KG1 (cell line): ENCODE measurements around the gene COX8C.

Experiments used
- DNase-seq: peaks from one replicate; lab custom pipeline; 2025; lab: John Stamatoyannopoulos, UW

Gene COX8C

DNA sequence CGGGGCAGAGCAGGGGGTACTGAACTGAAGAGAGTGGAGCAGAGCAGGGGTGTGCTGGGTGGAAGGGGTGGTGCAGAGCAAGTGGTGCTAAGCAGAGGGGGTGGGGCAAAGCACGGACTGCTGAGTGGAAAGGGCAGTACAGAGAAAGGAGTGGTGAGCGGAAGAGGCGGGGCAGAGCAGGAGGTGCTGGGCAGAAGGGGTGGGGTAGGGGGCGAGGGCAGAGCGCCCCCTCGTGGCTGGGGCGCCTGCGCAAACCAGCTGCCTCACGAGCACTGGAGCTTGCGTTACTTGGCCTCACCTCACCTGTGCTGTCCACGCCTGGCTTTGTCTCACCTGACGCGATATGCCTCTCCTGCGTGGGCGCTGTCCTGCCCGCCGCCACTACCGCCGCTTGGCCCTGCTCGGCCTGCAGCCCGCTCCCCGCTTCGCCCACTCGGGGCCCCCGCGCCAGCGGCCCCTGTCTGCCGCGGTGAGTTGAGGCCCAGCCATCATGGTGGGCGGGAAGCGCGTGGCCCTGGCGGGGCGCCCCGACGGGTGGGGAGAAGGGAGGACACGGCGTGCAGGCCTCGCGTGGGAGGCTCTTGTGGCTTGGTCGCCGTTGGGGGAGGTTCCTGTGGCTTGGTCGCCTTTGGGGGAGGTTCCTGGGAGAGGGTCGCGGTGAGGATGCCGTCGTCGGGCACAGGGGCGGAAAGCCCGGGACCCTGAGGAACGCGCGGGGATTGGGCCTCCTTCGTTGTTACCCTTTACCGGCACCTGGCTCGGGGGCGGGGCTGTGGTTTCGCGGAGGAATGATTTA is at the start of gene COX8C:
COX8C (plus strand) TSS at position 257 of the 796 bp plus-strand sequence; CDS start at position 344, 87 bp downstream.
- no peak for DNase-seq

GRCh38 chr14:93299416-93299815 is 47.6 kb upstream of the COX8C start:
- DNase-seq = no peak

DNA sequence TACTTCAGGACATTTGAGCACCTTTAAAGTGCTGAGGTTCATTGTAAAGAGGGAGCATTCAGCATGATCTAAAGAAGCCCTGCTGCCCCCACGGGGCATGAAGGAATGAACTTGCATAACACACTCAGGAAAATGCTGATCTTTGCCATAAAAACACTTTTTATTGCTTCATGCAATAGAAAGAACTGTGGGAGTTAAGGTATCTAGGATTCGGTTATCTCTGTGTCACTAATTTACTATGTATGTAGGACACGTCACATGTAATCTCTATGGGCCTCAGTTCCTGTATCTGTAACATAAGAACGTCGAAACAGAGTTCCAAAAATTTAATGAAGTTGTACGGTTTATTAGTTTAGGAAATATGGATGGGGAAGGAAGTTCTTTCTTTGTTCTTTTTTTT is 47.1 kb upstream of the COX8C start:
- DNase-seq = no peak

DNA sequence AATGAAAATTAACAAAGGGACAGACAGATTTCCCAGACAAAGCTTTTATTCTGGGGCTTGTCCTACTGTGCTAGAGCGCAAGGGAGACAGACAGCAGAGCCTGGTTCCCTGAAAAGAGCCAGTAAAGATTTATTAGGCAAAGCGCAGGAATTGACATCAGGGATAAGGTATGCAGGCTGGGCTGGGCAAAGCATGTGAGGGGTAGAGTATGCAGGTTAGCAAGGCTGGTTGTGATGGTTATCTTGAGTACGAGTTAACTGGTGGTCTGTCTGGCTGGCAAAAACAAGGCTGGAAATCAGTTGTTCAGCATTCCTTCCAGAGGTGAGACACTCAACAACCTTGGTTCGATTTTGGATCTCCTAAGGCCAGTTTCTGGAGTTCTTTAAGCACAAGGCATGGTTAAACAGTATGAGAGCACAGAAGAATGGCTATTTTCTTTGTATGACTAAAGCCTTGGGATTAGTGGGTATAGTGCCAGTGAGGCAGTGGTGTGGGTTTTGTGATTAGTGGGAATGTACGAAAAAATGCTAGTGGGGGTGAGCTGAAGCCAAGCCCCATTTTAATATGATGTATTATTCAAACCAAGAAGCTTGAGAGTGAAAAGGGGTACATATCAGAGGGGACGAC is 45.0 kb upstream of the COX8C start:
- no peak for DNase-seq

GRCh38 chr14:93302688-93303581 is 44.0 kb upstream of the COX8C start:
- DNase-seq = no peak

DNA sequence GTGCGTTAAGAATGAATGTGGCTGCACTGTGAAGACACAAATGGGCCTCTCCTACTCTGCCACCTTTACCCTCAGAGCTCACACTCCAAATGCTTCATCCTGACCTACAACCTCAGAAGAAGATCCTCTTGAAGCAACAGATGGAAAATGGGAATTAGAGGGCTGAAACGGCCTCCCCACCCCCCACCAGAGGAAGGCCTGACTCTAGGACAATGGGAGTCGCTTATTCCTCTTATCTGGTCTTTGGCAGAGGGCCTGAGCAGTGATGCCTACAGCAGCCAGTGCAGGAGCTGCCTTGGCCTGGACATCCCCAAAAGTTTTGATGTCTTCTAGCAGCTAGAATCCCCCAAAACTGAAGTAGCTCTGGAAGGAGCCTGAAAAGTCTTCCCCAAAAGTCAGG is 43.3 kb upstream of the COX8C start:
- no peak for DNase-seq

DNA sequence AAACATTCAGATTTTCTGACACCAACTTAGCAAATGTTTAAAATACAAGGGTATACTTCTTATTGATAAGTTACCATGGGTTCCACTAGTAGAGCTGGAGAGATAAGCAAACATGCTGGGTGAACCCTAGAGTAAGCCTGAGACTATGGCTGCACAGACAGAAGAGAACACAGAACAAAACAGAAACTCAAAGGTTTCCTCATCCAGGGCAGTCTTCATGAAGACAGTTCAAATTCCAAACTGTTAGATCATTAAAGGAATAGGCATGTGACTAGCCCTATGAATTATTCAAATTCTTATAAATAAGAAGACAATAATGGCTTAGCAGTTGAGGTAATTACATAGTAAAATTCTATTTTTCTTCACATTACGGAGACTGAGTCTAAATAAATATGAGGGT is 42.2 kb upstream of the COX8C start:
- no peak for DNase-seq

DNA sequence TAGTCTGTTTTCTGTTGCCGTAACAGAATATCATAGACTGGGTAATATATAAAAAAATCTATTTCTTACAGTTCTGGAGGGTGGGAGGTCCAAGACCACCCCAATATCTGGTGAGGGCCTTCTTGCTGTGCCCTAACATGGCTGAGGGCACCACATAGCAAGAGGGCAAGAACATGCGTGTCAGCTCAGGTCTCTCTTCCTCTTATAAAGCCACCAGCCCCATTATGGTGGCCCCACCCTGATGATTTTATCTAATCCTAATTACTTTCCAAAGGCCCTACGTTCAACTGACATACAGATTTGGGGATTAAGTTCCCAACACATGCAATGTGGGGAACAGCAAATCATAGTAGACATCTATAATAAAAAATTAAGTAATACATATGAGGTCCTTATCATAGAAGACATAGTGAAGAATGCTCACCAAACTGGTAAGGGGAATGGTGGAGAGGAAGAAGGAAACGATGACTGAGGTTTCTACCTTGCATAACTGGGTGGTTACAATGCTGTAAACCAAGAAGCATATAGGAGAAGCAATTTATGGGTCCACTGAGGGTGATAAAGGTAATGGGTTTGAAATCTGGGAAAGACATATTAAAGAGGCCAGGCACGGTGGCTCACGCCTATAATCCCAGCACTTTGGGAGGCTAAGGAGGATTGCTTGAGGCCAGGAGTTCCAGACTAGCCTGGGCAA is 41.1 kb upstream of the COX8C start:
- no peak for DNase-seq

DNA sequence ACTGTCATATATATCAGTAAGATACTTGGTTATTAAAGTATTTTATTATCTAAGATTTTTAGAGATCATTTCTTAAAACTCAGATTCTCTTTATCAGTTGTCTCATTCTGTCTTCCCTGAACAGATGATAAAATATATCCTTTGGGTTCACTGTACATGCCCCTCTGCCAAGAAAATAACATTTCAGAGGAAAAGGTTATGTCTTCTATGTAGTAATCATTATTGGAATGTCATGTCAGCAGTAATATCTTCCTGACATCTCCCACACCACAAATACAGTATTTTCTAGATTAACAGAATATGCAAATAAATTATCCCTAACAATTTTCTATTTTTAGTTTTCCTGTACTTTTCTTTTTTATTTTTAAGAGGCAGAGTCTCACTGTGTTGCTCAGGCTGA is 40.2 kb upstream of the COX8C start:
- DNase-seq = no peak

GRCh38 chr14:93308686-93309345 is 38.2 kb upstream of the COX8C start:
- DNase-seq = no peak

- DNase-seq = no peak
Measured at GRCh38 chr14:93309427-93309966, 37.5 kb upstream of the COX8C start.

DNA sequence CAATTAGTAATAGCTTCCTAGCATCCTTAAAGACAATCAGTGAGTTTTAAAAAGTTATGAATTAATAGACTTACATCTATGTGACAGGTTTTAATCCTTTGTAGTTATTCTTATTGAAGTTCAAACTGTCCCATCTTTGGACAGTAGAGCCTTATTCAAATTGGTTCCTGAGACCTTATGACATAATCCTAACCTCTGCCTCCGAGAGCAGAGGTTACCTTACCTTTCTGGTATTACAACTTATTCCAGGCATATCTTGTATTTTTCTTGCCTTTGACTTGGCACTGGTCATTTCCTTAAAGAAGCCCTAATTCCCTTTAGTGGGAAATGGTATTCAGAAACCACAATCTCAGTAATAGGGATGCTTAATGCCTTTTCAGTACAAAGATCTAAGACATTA is 35.9 kb upstream of the COX8C start:
- no peak for DNase-seq

- no peak for DNase-seq
Measured at GRCh38 chr14:93315575-93315974, 31.4 kb upstream of the COX8C start.

GRCh38 chr14:93316716-93317115 is 30.3 kb upstream of the COX8C start:
- no peak for DNase-seq

GRCh38 chr14:93317210-93317874 is 29.6 kb upstream of the COX8C start:
- DNase-seq = no peak

- DNase-seq = no peak
Measured at GRCh38 chr14:93317875-93318807, 28.8 kb upstream of the COX8C start.

- no peak for DNase-seq
Measured at GRCh38 chr14:93318927-93319326, 28.1 kb upstream of the COX8C start.

DNA sequence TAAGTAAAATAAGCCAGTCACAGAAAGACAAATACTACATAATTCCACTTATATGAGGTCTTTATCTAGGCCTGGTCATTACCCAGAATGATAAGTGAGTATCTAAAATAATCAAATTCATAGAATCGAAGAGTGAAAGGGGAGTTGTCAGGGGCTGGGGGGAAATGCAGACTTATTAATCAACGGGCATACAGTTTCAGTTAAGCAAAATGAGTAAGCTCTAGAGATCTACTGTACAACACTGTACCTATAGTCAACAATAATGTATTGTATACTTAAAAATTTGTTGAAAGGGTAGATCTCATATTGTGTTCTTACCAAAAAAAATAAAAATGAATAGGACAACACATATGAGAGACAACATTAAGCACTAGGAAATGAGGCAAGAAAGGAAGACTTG is 27.5 kb upstream of the COX8C start:
- no peak for DNase-seq

DNA sequence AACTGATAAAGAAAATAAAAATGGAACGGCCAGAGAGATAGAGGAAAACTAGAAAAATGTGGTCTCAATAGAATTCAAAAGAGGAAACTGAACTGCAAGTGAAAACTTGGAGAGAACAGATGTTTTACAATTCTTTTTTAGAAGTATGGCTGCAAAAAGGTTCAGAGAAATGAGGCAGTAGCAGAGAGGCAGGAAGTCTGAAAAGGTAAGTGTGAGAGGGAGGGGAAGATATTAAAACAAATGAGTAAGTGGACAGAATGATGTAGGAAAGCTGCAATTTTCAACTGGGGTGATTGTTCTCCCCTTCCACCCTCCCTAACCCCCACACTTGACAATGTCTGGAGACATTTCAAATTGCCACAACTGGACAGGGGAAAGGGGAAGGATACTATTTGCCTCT is 27.0 kb upstream of the COX8C start:
- DNase-seq = no peak

DNA sequence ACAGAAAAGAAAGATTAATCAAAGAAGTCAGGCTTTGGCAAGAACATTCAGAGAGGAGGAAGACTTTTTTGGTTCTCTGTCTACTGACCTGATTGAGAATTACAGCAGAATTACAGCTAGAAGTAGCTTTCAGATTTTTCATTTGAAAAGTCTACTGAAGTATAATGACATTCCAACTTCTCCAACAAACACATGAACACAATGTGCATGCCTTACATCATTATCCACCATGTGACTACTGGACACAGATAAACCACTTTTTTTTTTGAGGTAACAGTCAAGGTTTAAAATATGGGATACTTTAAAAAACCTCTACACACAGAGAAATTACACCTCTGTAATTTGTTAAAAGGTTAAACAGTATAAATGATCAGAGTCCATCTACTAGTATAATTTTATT is 26.5 kb upstream of the COX8C start:
- no peak for DNase-seq
